Suprapubic skin (tissue), 4 donors: Measurements from ENCODE around the gene DCTN5. TPM values are rescaled to one million over a fixed set of nuclear protein-coding genes. Genes with fewer than 3 reads are reported as not detected.

Experiments
- DNase-seq, 2 donors: peaks; one replicate each; pipeline ENCODE4 v3.0.0-alpha.2; 2019; ENCODE audit warnings: low spot score in 2 of 2
- H3K27ac ChIP-seq: fragments of 200-600 bp; sonication (generic); one replicate; pipeline ENCODE4 v1.5.1; 2019
- H3K27me3 ChIP-seq: fragments of 200-600 bp; sonication (generic); one replicate; pipeline ENCODE4 v1.5.1; 2019
- H3K36me3 ChIP-seq: fragments of 200-600 bp; sonication (generic); one replicate; pipeline ENCODE4 v1.5.1; 2019
- H3K4me1 ChIP-seq: fragments of 200-600 bp; sonication (generic); one replicate; pipeline ENCODE4 v1.5.1; 2019
- H3K4me3 ChIP-seq: fragments of 200-600 bp; sonication (generic); one replicate; pipeline ENCODE4 v1.5.1; 2019; ENCODE audit warnings: mild to moderate bottlenecking
- H3K9me3 ChIP-seq: fragments of 200-600 bp; sonication (generic); one replicate; pipeline ENCODE4 v1.5.1; 2019
- CTCF ChIP-seq, 2 donors: fragments of 200-600 bp in 1 of 2; fragments of 450-650 bp in 1 of 2; sonication (generic) in 1 of 2; IDR thresholded peaks; one replicate each; pipeline ENCODE4 v1.5.1; 2016 to 2019; ENCODE audit warnings: antibody characterized with exemption in 2 of 2, mild to moderate bottlenecking in 1 of 2, moderate library complexity in 1 of 2
- EP300 ChIP-seq: sonication (generic); formaldehyde crosslinking; IDR thresholded peaks from one replicate; pipeline ENCODE4 v1.6.1; 2017; ENCODE audit warnings: antibody characterized with exemption
- POLR2A ChIP-seq, 2 donors: fragments of 450-650 bp; IDR thresholded peaks; one replicate each; pipeline ENCODE4 v1.6.1; 2017; ENCODE audit warnings: antibody characterized with exemption in 2 of 2, mild to moderate bottlenecking in 2 of 2, moderate library complexity in 2 of 2
- POLR2AphosphoS5 ChIP-seq, 3 donors: sonication (generic); formaldehyde crosslinking; IDR thresholded peaks; one replicate each; pipeline ENCODE4 v1.6.1; 2017; ENCODE audit warnings: antibody characterized with exemption in 3 of 3
- WGBS: methylation state at CpG from one replicate; pipeline ENCODE4 v1.1.5; 2018; 5-methylcytosine and 5-hydroxymethylcytosine counted together
- total RNA-seq, 4 donors: library from RNA; depleted of rRNA; stranded (reverse); fragments of >200 nt; gene quantifications; one replicate each; pipeline ENCODE4 v1.1.0, GENCODE V29; 2016

Gene DCTN5
- total RNA-seq, 4 donors from 2014 or later = 45.8 to 52.0 (median 48.8) TPM

GRCh38 chr16:23667355-23667659, 26.0 kb downstream of the DCTN5 start:
- DNase-seq = no peak
- no peaks in the 10 kb centered on the region for H3K4me1 ChIP-seq
- no peak overlapping the region for H3K4me3 ChIP-seq
- no peak overlapping the region for H3K27ac ChIP-seq
- H3K9me3 ChIP-seq = no peaks in the 10 kb centered on the region
- TF ChIP-seq POLR2A (IDR thresholded peaks at IDR 0.05) (no peak), CTCF (IDR thresholded peaks at IDR 0.05) (no peak), POLR2AphosphoS5 (IDR thresholded peaks at IDR 0.05) (no peak), EP300 (no peak)
- no peaks in the 10 kb centered on the region for H3K27me3 ChIP-seq
- peaks cover 94% of the 10 kb centered on the region for H3K36me3 ChIP-seq
- 96% methylated on average over 6 of the region's 6 CpGs for WGBS

- no peak for DNase-seq
- 89% methylated on average over 1 of the region's 1 CpG for WGBS
- peaks cover 85% of the 10 kb centered on the region for H3K36me3 ChIP-seq
Observed at GRCh38 chr16:23668225-23668624, 27.0 kb downstream of the DCTN5 start.

GRCh38 chr16:23668873-23669272, 27.6 kb downstream of the DCTN5 start:
- 91% methylated on average over 4 of the region's 4 CpGs for WGBS
- no peak for TF ChIP-seq CTCF (IDR thresholded peaks at IDR 0.05)
- TF ChIP-seq EP300 = no peak
- no peak for TF ChIP-seq POLR2A (IDR thresholded peaks at IDR 0.05)
- TF ChIP-seq POLR2AphosphoS5 (IDR thresholded peaks at IDR 0.05) = no peak
- peaks cover 78% of the 10 kb centered on the region for H3K36me3 ChIP-seq

More at GRCh38 chr16:23668225-23668624, 27.0 kb downstream of the DCTN5 start:
- Histone ChIP-seq H3K4me1 (no peaks in the 10 kb centered on the region), H3K9me3 (no peaks in the 10 kb centered on the region), H3K27me3 (no peaks in the 10 kb centered on the region), H3K27ac (no peak overlapping the region), H3K4me3 (no peak overlapping the region)
- TF ChIP-seq CTCF (IDR thresholded peaks at IDR 0.05) = no peak
- TF ChIP-seq POLR2A (IDR thresholded peaks at IDR 0.05) = no peak
- TF ChIP-seq POLR2AphosphoS5 (IDR thresholded peaks at IDR 0.05) = no peak
- TF ChIP-seq EP300 = no peak

GRCh38 chr16:23670137-23670776, 29.0 kb downstream of the DCTN5 start:
- Histone ChIP-seq H3K27ac (no peak overlapping the region), H3K4me1 (no peaks in the 10 kb centered on the region), H3K9me3 (no peaks in the 10 kb centered on the region), H3K4me3 (no peak overlapping the region), H3K27me3 (no peaks in the 10 kb centered on the region), H3K36me3 (peaks cover 64% of the 10 kb centered on the region)
- TF ChIP-seq POLR2A (IDR thresholded peaks at IDR 0.05) = no peak
- no peak for TF ChIP-seq POLR2AphosphoS5 (IDR thresholded peaks at IDR 0.05)
- no peak for TF ChIP-seq CTCF (IDR thresholded peaks at IDR 0.05)
- no peak for TF ChIP-seq EP300
- WGBS = 87% methylated on average over 4 of the region's 4 CpGs
- no peak for DNase-seq

More at GRCh38 chr16:23668873-23669272, 27.6 kb downstream of the DCTN5 start:
- Histone ChIP-seq H3K4me3 (no peak overlapping the region), H3K4me1 (no peaks in the 10 kb centered on the region), H3K27ac (no peak overlapping the region), H3K9me3 (no peaks in the 10 kb centered on the region), H3K27me3 (no peaks in the 10 kb centered on the region)
- DNase-seq = no peak

- H3K27me3 ChIP-seq = no peaks in the 10 kb centered on the region
- no peak overlapping the region for H3K4me3 ChIP-seq
- no peaks in the 10 kb centered on the region for H3K9me3 ChIP-seq
- 79% methylated on average over 8 of the region's 8 CpGs for WGBS
- TF ChIP-seq POLR2A (IDR thresholded peaks at IDR 0.05) = no peak
- no peak for TF ChIP-seq EP300
- no peak for TF ChIP-seq CTCF (IDR thresholded peaks at IDR 0.05)
- TF ChIP-seq POLR2AphosphoS5 (IDR thresholded peaks at IDR 0.05) = no peak
- DNase-seq = no peak
- H3K27ac ChIP-seq = no peak overlapping the region
- H3K4me1 ChIP-seq = peaks cover 11% of the 10 kb centered on the region
- peaks cover 26% of the 10 kb centered on the region for H3K36me3 ChIP-seq
Observed at GRCh38 chr16:23673971-23674614, 32.8 kb downstream of the DCTN5 start.
